Smooth muscle cell (in vitro differentiated cells): ENCODE measurements around the gene LRBA. TPM values are rescaled to one million over a fixed set of nuclear protein-coding genes. Genes with fewer than 3 reads are reported as not detected.

Experiments
- DNase-seq: peaks from one replicate; lab custom pipeline; 2025; ENCODE audit not compliant: unreplicated experiment; lab: John Stamatoyannopoulos, UW
- H2AFZ ChIP-seq: fragments of 200-600 bp; sonication (generic); 2 replicates; pipeline ENCODE4 v1.6.0; 2016; ENCODE audit warnings: antibody characterized with exemption, low read depth, mild to moderate bottlenecking
- H3F3A ChIP-seq: fragments of 200-600 bp; sonication (generic); 2 replicates; pipeline ENCODE4 v1.6.0; 2017; ENCODE audit warnings: antibody characterized with exemption, low read depth
- H3K27ac ChIP-seq: fragments of 200-600 bp; sonication (generic); 2 replicates; pipeline ENCODE4 v1.5.1; 2016; ENCODE audit warnings: low read depth, mild to moderate bottlenecking
- H3K27me3 ChIP-seq: fragments of 200-600 bp; sonication (generic); 2 replicates; pipeline ENCODE4 v1.6.1; 2016; ENCODE audit warnings: low read depth, mild to moderate bottlenecking
- H3K36me3 ChIP-seq: fragments of 200-600 bp; sonication (generic); 2 replicates; pipeline ENCODE4 v1.5.1; 2016; ENCODE audit warnings: low read depth
- H3K4me1 ChIP-seq: fragments of 200-600 bp; sonication (generic); 2 replicates; pipeline ENCODE4 v1.5.1; 2016; ENCODE audit warnings: low read depth
- H3K4me2 ChIP-seq: fragments of 200-600 bp; sonication (generic); 2 replicates; pipeline ENCODE4 v1.6.0; 2016; ENCODE audit warnings: mild to moderate bottlenecking
- H3K4me3 ChIP-seq: fragments of 200-600 bp; sonication (generic); 2 replicates; pipeline ENCODE4 v1.5.1; 2016; ENCODE audit warnings: mild to moderate bottlenecking
- H3K79me2 ChIP-seq: fragments of 200-600 bp; sonication (generic); 2 replicates; pipeline ENCODE4 v1.6.0; 2016; ENCODE audit warnings: low read depth, mild to moderate bottlenecking
- H3K9ac ChIP-seq: fragments of 200-600 bp; sonication (generic); 2 replicates; pipeline ENCODE4 v1.6.0; 2016; ENCODE audit warnings: low read depth
- H3K9me3 ChIP-seq: fragments of 200-600 bp; sonication (generic); replicated peaks from 2 replicates; pipeline ENCODE4 v1.5.1; 2016; ENCODE audit warnings: low read depth
- H4K20me1 ChIP-seq: fragments of 200-600 bp; sonication (generic); 2 replicates; pipeline ENCODE4 v1.6.0; 2016; ENCODE audit warnings: low read depth
- CTCF ChIP-seq: fragments of 200-600 bp; sonication (generic); IDR thresholded peaks from 2 replicates; pipeline ENCODE4 v1.5.1; 2017; ENCODE audit warnings: borderline replicate concordance, mild to moderate bottlenecking, antibody characterized with exemption; ENCODE audit not compliant: insufficient read depth, poor library complexity, severe bottlenecking
- WGBS: methylation state at CpG from one replicate; pipeline ENCODE4 v1.1.7; 2016; ENCODE audit warnings: low lambda C conversion rate; 5-methylcytosine and 5-hydroxymethylcytosine counted together
- polyA plus RNA-seq: library from polyadenylated mRNA; unstranded; fragments of >200 nt; fragmentation: Nextera tagmentation; extraction: Ambion mirVana; gene quantifications from 2 replicates; pipeline ENCODE4 v1.2.1, GENCODE V29; 2016
- total RNA-seq: library from RNA; depleted of rRNA; stranded (reverse); fragments of >200 nt; gene quantifications from 2 replicates; pipeline ENCODE4 v1.2.3, GENCODE V29; 2014

The LRBA gene
- total and polyA plus RNA-seq, 2 experiments from 2014 or later: 1.6 to 26.2 TPM

DNA sequence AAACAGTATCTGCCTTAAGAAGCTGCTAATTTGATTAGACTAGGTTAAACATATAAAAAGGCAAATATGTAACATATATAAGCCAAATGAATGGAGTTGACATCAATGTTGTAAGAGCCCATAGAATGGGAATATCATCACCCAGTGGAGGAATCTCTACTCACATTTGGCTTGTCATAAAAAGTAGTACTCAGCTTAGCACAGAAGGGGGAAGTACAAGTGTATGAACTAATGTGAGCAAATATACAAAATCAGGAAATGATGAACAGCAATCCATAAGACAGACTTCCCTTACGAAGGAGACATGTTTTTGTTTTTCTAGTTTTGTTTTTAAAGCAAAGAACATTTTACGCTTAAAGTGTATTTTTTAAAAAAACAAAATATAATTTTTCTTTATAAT lies 358.2 kb downstream of the LRBA start:
- 98% methylated on average over 2 of the region's 2 CpGs for WGBS

DNA sequence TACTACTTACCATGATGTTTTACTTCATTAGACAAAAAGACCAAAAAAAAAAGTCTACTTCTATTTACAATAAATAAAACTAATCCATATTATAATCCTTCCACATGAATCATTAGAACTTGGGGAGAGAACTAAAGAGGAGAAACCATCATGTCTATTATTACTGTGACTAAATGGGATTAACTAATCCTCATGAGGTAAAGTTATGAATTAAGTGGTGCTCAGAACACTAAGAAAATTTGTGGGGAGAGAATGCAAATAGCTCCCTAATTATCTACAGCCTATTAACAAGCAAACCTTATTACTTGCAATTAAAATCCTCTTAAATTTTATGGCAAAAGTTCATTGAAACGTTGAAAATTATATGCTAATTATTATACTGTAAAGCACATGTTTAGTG lies 364.3 kb downstream of the LRBA start:
- Histone ChIP-seq H3K36me3 (no peaks in the 10 kb centered on the region), H3K9me3 (no peaks in the 10 kb centered on the region), H3K4me3 (no peak overlapping the region), H2AFZ (no peak overlapping the region), H3F3A (no peaks in the 10 kb centered on the region), H3K79me2 (no peaks in the 10 kb centered on the region), H3K27ac (no peak overlapping the region), H3K9ac (no peak overlapping the region), H4K20me1 (no peaks in the 10 kb centered on the region), H3K27me3 (no peaks in the 10 kb centered on the region), H3K4me1 (no peaks in the 10 kb centered on the region), H3K4me2 (no peak overlapping the region)
- 73% methylated on average over 1 of the region's 1 CpG for WGBS
- no peak for DNase-seq
- no peak for TF ChIP-seq CTCF

More for the DNA sequence above, 358.2 kb downstream of the LRBA start:
- no peaks in the 10 kb centered on the region for H3K27me3 ChIP-seq
- no peaks in the 10 kb centered on the region for H3K36me3 ChIP-seq
- TF ChIP-seq CTCF: no peak
- H3K4me1 ChIP-seq: no peaks in the 10 kb centered on the region
- H2AFZ ChIP-seq: no peak overlapping the region
- H3K4me2 ChIP-seq: no peak overlapping the region
- H3K27ac ChIP-seq: no peak overlapping the region
- DNase-seq: no peak
- no peaks in the 10 kb centered on the region for H4K20me1 ChIP-seq
- H3F3A ChIP-seq: no peaks in the 10 kb centered on the region
- no peak overlapping the region for H3K9ac ChIP-seq
- no peaks in the 10 kb centered on the region for H3K9me3 ChIP-seq
- H3K4me3 ChIP-seq: no peak overlapping the region
- H3K79me2 ChIP-seq: no peaks in the 10 kb centered on the region

GRCh38 chr4:150648123-150648522 lies 367.0 kb downstream of the LRBA start:
- H3K36me3 ChIP-seq: no peaks in the 10 kb centered on the region
- H2AFZ ChIP-seq: no peak overlapping the region
- no peaks in the 10 kb centered on the region for H3K27me3 ChIP-seq
- no peak overlapping the region for H3K4me3 ChIP-seq
- 98% methylated on average over 3 of the region's 3 CpGs for WGBS
- H3K9me3 ChIP-seq: no peaks in the 10 kb centered on the region
- no peaks in the 10 kb centered on the region for H4K20me1 ChIP-seq
- no peaks in the 10 kb centered on the region for H3K79me2 ChIP-seq
- H3K27ac ChIP-seq: no peak overlapping the region
- H3K4me2 ChIP-seq: no peak overlapping the region
- H3K9ac ChIP-seq: no peak overlapping the region
- H3F3A ChIP-seq: no peaks in the 10 kb centered on the region
- TF ChIP-seq CTCF: no peak
- DNase-seq: no peak
- no peaks in the 10 kb centered on the region for H3K4me1 ChIP-seq

DNA sequence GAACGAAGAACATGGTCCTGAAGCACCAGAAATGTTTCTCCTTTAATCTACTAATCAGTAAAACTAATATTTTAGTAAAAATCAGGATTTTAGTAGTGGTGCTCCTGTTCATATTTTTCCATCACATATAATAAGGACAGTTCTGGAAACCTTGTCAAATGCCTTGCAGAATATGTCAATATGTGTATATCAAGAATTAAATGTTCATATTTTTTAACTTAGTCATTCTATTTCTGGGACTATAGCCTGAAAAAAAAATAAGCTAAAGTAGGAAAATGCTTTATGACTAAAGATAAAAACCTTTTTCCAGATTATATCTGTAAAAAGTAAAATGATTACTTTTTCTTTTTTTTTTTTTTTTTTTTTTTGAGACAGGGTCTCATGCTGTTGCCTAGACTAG lies 368.1 kb downstream of the LRBA start:
- DNase-seq: no peak
- no peak overlapping the region for H3K4me2 ChIP-seq
- no peaks in the 10 kb centered on the region for H3K36me3 ChIP-seq
- 97% methylated on average over 1 of the region's 1 CpG for WGBS
- H3K79me2 ChIP-seq: no peaks in the 10 kb centered on the region
- no peaks in the 10 kb centered on the region for H3F3A ChIP-seq
- no peak overlapping the region for H3K9ac ChIP-seq
- H4K20me1 ChIP-seq: no peaks in the 10 kb centered on the region
- H3K9me3 ChIP-seq: no peaks in the 10 kb centered on the region
- H3K4me3 ChIP-seq: no peak overlapping the region
- no peaks in the 10 kb centered on the region for H3K27me3 ChIP-seq
- H3K27ac ChIP-seq: no peak overlapping the region
- H2AFZ ChIP-seq: no peak overlapping the region
- no peak for TF ChIP-seq CTCF
- H3K4me1 ChIP-seq: no peaks in the 10 kb centered on the region
